SK-N-SH treated with all-trans-retinoic acid at 6 μM for 48 hours (cell line): ENCODE data around the gene TMEFF2.

ENCODE experiments used
- ATAC-seq: fragments of 200-7000 bp; cut with Tn5 transposase; 3 replicates; pipeline ENCODE4 v1.9.1; 2020; ENCODE audit warnings: mild to moderate bottlenecking, moderate library complexity
- ARNTL ChIP-seq: fragments of 450-650 bp; formaldehyde crosslinking; IDR thresholded peaks from 2 replicates; pipeline ENCODE4 v1.5.0; 2020; ENCODE audit warnings: low read depth, mild to moderate bottlenecking, moderate library complexity, borderline replicate concordance
- BACH2 ChIP-seq: fragments of 250-450 bp; sonication (Bioruptor Pico); IDR thresholded peaks from 2 replicates; pipeline ENCODE4 v1.9.0; 2021; ENCODE audit warnings: mild to moderate bottlenecking, borderline replicate concordance
- CREB5 ChIP-seq: fragments of 250-450 bp; sonication (Bioruptor Pico); IDR thresholded peaks from 2 replicates; pipeline ENCODE4 v1.5.1; 2020; ENCODE audit warnings: low read depth, mild to moderate bottlenecking, moderate library complexity
- CSDC2 ChIP-seq: fragments of 250-450 bp; sonication (Bioruptor Pico); IDR thresholded peaks from 2 replicates; pipeline ENCODE4 v1.5.0; 2020; ENCODE audit warnings: mild to moderate bottlenecking, moderate library complexity
- ESRRG ChIP-seq: fragments of 250-450 bp; sonication (Bioruptor Pico); IDR thresholded peaks from 2 replicates; pipeline ENCODE4 v1.6.1; 2021; ENCODE audit warnings: mild to moderate bottlenecking
- GLIS3 ChIP-seq: fragments of 250-450 bp; sonication (Bioruptor Pico); IDR thresholded peaks from 2 replicates; pipeline ENCODE4 v1.5.0; 2020; ENCODE audit warnings: mild to moderate bottlenecking, moderate library complexity
- ISL1 ChIP-seq: fragments of 250-450 bp; sonication (Bioruptor Pico); IDR thresholded peaks from 2 replicates; pipeline ENCODE4 v2.1.2; 2022; ENCODE audit warnings: mild to moderate bottlenecking, moderate library complexity
- OSR1 ChIP-seq: fragments of 250-450 bp; sonication (Bioruptor Pico); IDR thresholded peaks from 2 replicates; pipeline ENCODE4 v1.8.0; 2022; ENCODE audit warnings: moderate library complexity, mild to moderate bottlenecking, inconsistent platforms
- PPARA ChIP-seq: fragments of 250-450 bp; sonication (Bioruptor Pico); IDR thresholded peaks from 2 replicates; pipeline ENCODE4 v1.5.0; 2020; ENCODE audit warnings: mild to moderate bottlenecking, borderline replicate concordance
- TCF4 ChIP-seq: fragments of 250-450 bp; sonication (Bioruptor Pico); IDR thresholded peaks from 2 replicates; pipeline ENCODE4 v1.8.0; 2021; ENCODE audit warnings: mild to moderate bottlenecking, moderate library complexity, borderline replicate concordance
- TOX ChIP-seq: fragments of 250-450 bp; sonication (Bioruptor Pico); IDR thresholded peaks from 2 replicates; pipeline ENCODE4 v1.8.0; 2021; ENCODE audit warnings: mild to moderate bottlenecking, moderate library complexity, borderline replicate concordance
- ZFP3 ChIP-seq: fragments of 250-450 bp; sonication (Bioruptor Pico); IDR thresholded peaks from 2 replicates; pipeline ENCODE4 v1.5.0; 2020; ENCODE audit warnings: mild to moderate bottlenecking, moderate library complexity
- ZFP30 ChIP-seq: fragments of 450-650 bp; formaldehyde crosslinking; IDR thresholded peaks from 2 replicates; pipeline ENCODE4 v1.5.0; 2022; ENCODE audit warnings: mild to moderate bottlenecking, moderate library complexity
- ZNF565 ChIP-seq: fragments of 450-650 bp; formaldehyde crosslinking; conservative IDR thresholded peaks from 2 replicates; pipeline ENCODE4 v1.5.0; 2020; ENCODE audit warnings: low read depth, mild to moderate bottlenecking, moderate library complexity
- ZNF70 ChIP-seq: fragments of 450-650 bp; formaldehyde crosslinking; IDR thresholded peaks from 2 replicates; pipeline ENCODE4 v1.5.0; 2020; ENCODE audit warnings: mild to moderate bottlenecking, moderate library complexity
- ZNF8 ChIP-seq: fragments of 450-650 bp; formaldehyde crosslinking; IDR thresholded peaks from 2 replicates; pipeline ENCODE4 v1.5.0; 2020; ENCODE audit warnings: mild to moderate bottlenecking, moderate library complexity
- TF ChIP-seq, protein P1 (sequence below): fragments of 250-450 bp; sonication (Bioruptor Pico); IDR thresholded peaks from 2 replicates; pipeline ENCODE4 v1.5.1; 2021; ENCODE audit warnings: mild to moderate bottlenecking, moderate library complexity
- TF ChIP-seq, protein P2 (sequence below): fragments of 250-450 bp; sonication (Bioruptor Pico); IDR thresholded peaks from 2 replicates; pipeline ENCODE4 v1.8.0; 2020; ENCODE audit warnings: mild to moderate bottlenecking, moderate library complexity, borderline replicate concordance
- TF ChIP-seq, protein P3 (sequence below): fragments of 250-450 bp; sonication (Bioruptor Pico); IDR thresholded peaks from 2 replicates; pipeline ENCODE4 v1.8.0; 2021; ENCODE audit warnings: low read depth, mild to moderate bottlenecking, moderate library complexity, borderline replicate concordance
- TF ChIP-seq, protein P4 (sequence below): fragments of 250-450 bp; sonication (Bioruptor Pico); IDR thresholded peaks from 2 replicates; pipeline ENCODE4 v1.5.0; 2020; ENCODE audit warnings: mild to moderate bottlenecking, moderate library complexity

Gene TMEFF2

DNA sequence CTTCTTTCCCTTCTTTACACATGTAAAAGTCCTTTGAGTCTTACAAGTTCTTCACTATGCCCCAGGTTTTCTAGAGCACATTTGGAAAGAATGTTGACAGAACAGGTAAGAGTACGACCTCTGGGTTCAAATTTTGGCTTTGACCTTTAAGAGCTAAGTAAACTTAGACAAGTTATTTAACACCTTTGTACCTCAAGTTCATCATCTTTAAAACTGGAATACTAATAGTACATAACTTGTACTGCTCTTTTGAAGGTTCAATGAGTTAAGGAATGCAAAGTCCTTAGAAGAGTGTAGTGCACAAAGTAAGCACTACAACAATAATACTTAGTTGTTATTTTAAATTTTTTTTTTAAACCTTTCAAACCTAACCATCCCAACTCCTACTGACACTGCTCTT lies 156.6 kb downstream of the TMEFF2 start:
- TF ChIP-seq OSR1 = no peak
- TF ChIP-seq ZFP30 (CRISPR knock-in tag) = no peak
- no peak for TF ChIP-seq TOX
- TF ChIP-seq CSDC2 (CRISPR knock-in tag) = no peak
- TF ChIP-seq ARNTL (CRISPR knock-in tag) = no peak
- TF ChIP-seq, protein P1, sequence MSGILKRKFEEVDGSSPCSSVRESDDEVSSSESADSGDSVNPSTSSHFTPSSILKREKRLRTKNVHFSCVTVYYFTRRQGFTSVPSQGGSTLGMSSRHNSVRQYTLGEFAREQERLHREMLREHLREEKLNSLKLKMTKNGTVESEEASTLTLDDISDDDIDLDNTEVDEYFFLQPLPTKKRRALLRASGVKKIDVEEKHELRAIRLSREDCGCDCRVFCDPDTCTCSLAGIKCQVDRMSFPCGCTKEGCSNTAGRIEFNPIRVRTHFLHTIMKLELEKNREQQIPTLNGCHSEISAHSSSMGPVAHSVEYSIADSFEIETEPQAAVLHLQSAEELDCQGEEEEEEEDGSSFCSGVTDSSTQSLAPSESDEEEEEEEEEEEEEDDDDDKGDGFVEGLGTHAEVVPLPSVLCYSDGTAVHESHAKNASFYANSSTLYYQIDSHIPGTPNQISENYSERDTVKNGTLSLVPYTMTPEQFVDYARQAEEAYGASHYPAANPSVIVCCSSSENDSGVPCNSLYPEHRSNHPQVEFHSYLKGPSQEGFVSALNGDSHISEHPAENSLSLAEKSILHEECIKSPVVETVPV (CRISPR knock-in tag) = no peak
- TF ChIP-seq BACH2 (CRISPR knock-in tag) = no peak
- TF ChIP-seq, all 23 proteins: peak for 0
- no peak for ATAC-seq

DNA sequence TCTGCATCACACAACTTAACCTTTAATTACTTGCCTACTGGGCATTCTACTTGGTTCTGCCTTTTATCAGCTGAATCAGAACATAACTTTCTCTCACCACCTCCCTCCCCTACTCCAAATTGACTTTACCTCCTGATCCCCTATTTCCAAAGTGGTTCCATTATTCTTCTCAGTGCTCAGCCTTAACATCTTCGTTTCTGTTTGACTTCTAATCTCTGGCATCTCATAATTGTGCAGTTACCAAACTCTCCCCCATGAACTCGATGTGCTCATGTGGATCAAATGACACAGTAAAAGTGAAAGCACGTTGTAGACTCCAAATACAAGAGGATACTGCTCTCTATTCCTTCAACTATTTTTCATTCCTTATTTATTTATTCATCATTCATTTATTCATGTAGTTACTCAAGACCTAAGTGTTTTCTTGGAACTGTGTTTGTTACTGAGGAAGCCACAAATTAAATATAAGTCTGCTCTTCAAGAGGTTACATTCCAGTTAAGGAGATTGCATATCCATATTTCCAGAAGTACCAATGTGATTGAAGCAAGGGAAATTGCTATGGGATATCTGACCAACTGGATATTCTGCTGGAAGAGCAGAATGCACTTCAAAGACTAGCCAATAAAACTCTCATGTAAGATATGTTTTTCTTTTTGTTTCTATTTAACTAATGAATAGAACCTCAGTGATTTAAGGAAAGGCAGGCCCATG lies 158.8 kb downstream of the TMEFF2 start:
- TF ChIP-seq PPARA (CRISPR knock-in tag) (no peak), ISL1 (CRISPR knock-in tag) (peak; percentile 67)
- TF ChIP-seq, protein P2, sequence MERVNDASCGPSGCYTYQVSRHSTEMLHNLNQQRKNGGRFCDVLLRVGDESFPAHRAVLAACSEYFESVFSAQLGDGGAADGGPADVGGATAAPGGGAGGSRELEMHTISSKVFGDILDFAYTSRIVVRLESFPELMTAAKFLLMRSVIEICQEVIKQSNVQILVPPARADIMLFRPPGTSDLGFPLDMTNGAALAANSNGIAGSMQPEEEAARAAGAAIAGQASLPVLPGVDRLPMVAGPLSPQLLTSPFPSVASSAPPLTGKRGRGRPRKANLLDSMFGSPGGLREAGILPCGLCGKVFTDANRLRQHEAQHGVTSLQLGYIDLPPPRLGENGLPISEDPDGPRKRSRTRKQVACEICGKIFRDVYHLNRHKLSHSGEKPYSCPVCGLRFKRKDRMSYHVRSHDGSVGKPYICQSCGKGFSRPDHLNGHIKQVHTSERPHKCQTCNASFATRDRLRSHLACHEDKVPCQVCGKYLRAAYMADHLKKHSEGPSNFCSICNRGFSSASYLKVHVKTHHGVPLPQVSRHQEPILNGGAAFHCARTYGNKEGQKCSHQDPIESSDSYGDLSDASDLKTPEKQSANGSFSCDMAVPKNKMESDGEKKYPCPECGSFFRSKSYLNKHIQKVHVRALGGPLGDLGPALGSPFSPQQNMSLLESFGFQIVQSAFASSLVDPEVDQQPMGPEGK (CRISPR knock-in tag) = 0 out of 2 replicates have a peak, but pooled peaks have one; percentile 21
- peak; percentile 95 for ATAC-seq

- no peak for ATAC-seq
- TF ChIP-seq, protein P3, sequence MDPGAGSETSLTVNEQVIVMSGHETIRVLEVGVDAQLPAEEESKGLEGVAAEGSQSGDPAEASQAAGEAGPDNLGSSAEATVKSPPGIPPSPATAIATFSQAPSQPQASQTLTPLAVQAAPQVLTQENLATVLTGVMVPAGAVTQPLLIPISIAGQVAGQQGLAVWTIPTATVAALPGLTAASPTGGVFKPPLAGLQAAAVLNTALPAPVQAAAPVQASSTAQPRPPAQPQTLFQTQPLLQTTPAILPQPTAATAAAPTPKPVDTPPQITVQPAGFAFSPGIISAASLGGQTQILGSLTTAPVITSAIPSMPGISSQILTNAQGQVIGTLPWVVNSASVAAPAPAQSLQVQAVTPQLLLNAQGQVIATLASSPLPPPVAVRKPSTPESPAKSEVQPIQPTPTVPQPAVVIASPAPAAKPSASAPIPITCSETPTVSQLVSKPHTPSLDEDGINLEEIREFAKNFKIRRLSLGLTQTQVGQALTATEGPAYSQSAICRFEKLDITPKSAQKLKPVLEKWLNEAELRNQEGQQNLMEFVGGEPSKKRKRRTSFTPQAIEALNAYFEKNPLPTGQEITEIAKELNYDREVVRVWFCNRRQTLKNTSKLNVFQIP (CRISPR knock-in tag) = no peak
- no peak for TF ChIP-seq ZNF70 (CRISPR knock-in tag)
- no peak for TF ChIP-seq ZFP3 (CRISPR knock-in tag)
- TF ChIP-seq, protein P4, sequence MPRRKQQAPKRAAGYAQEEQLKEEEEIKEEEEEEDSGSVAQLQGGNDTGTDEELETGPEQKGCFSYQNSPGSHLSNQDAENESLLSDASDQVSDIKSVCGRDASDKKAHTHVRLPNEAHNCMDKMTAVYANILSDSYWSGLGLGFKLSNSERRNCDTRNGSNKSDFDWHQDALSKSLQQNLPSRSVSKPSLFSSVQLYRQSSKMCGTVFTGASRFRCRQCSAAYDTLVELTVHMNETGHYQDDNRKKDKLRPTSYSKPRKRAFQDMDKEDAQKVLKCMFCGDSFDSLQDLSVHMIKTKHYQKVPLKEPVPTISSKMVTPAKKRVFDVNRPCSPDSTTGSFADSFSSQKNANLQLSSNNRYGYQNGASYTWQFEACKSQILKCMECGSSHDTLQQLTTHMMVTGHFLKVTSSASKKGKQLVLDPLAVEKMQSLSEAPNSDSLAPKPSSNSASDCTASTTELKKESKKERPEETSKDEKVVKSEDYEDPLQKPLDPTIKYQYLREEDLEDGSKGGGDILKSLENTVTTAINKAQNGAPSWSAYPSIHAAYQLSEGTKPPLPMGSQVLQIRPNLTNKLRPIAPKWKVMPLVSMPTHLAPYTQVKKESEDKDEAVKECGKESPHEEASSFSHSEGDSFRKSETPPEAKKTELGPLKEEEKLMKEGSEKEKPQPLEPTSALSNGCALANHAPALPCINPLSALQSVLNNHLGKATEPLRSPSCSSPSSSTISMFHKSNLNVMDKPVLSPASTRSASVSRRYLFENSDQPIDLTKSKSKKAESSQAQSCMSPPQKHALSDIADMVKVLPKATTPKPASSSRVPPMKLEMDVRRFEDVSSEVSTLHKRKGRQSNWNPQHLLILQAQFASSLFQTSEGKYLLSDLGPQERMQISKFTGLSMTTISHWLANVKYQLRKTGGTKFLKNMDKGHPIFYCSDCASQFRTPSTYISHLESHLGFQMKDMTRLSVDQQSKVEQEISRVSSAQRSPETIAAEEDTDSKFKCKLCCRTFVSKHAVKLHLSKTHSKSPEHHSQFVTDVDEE (CRISPR knock-in tag) = no peak
- TF ChIP-seq TCF4 (CRISPR knock-in tag) = no peak
- TF ChIP-seq TOX = no peak
- TF ChIP-seq ESRRG (CRISPR knock-in tag) = no peak
- no peak for TF ChIP-seq OSR1
- no peak for TF ChIP-seq ARNTL (CRISPR knock-in tag)
- TF ChIP-seq CREB5 (CRISPR knock-in tag) = no peak
- TF ChIP-seq, protein P1 (CRISPR knock-in tag) = no peak
- no peak for TF ChIP-seq ZNF8 (CRISPR knock-in tag)
- TF ChIP-seq BACH2 (CRISPR knock-in tag) = no peak
- no peak for TF ChIP-seq GLIS3
- no peak for TF ChIP-seq ZNF565 (CRISPR knock-in tag)
Measured at GRCh38 chr2:192030856-192031255, 163.9 kb downstream of the TMEFF2 start.
